ENCODE data around the gene HOXA6. TPM values are rescaled to one million over a fixed set of nuclear protein-coding genes. Genes with fewer than 3 reads are reported as not detected.

HOXA6 gene
- total RNA-seq, 1 experiment from 2014 or later: not detected

GRCh38 chr7:27172315-27172774 lies 24.8 kb upstream of the HOXA6 start (continued):
- TF ChIP-seq AR (CRISPR knock-in tag; IDR thresholded peaks at IDR 0.05): no peak
- no peak for TF ChIP-seq KAT7 (CRISPR knock-in tag; IDR thresholded peaks at IDR 0.05; ENCODE audit: borderline replicate concordance)
- no peak for TF ChIP-seq NR2C2 (CRISPR knock-in tag; IDR thresholded peaks at IDR 0.05)
- TF ChIP-seq MLX (CRISPR knock-in tag; IDR thresholded peaks at IDR 0.05): no peak
- no peak for TF ChIP-seq E2F5 (CRISPR knock-in tag; IDR thresholded peaks at IDR 0.05)
- TF ChIP-seq PRRX2 (CRISPR knock-in tag; IDR thresholded peaks at IDR 0.05): no peak
- TF ChIP-seq TEAD1 (CRISPR knock-in tag; IDR thresholded peaks at IDR 0.05): no peak

- POLR2A ChIA-PET: no interaction called here
- peaks cover 99% of the 10 kb centered on the region for H3K27me3 Mint-ChIP-seq (ENCODE audit: low read depth)
Observed at GRCh38 chr7:27171637-27172314, 24.2 kb upstream of the HOXA6 start.

More at GRCh38 chr7:27171637-27172314, 24.2 kb upstream of the HOXA6 start:
- Mint-ChIP-seq H3K9me3 (no peaks in the 10 kb centered on the region), H3K36me3 (0 out of 2 replicates have a peak, but pooled peaks cover 2% of the 10 kb centered on the region), H3K27ac (no peak overlapping the region), H3K4me1 (peaks cover 25% of the 10 kb centered on the region), H3K4me3 (no peak overlapping the region)
- CTCF ChIA-PET: interaction anchor here (1.1 to 3.7 kb wide), 2 partner anchors 8 to 11 kb away, joined by 5 to 22 read pairs; no protein-coding TSS in a partner anchor
- TF ChIP-seq CREM (CRISPR knock-in tag; IDR thresholded peaks at IDR 0.05) (no peak), ZNF423 (CRISPR knock-in tag; IDR thresholded peaks at IDR 0.05) (no peak), IRF1 (CRISPR knock-in tag; IDR thresholded peaks at IDR 0.05) (no peak), ZNF416 (CRISPR knock-in tag; IDR thresholded peaks at IDR 0.05) (no peak), ARID4B (CRISPR knock-in tag; IDR thresholded peaks at IDR 0.05; ENCODE audit: borderline replicate concordance) (no peak), RELA (CRISPR knock-in tag; IDR thresholded peaks at IDR 0.05; ENCODE audit: borderline replicate concordance) (no peak), CDX4 (CRISPR knock-in tag; IDR thresholded peaks at IDR 0.05; ENCODE audit: borderline replicate concordance) (no peak), ELF4 (CRISPR knock-in tag; IDR thresholded peaks at IDR 0.05; ENCODE audit: low read depth) (no peak), TEAD4 (CRISPR knock-in tag; IDR thresholded peaks at IDR 0.05) (no peak), ZNF219 (CRISPR knock-in tag; IDR thresholded peaks at IDR 0.05; ENCODE audit: borderline replicate concordance) (no peak), FOXK1 (CRISPR knock-in tag; IDR thresholded peaks at IDR 0.05) (no peak), NFE2L1 (CRISPR knock-in tag; IDR thresholded peaks at IDR 0.05) (no peak), FOXP1 (CRISPR knock-in tag; IDR thresholded peaks at IDR 0.05; ENCODE audit: borderline replicate concordance) (no peak)
- no peak for DNase-seq (ENCODE audit: low spot score)
- no peak for ATAC-seq
